Neuronal stem cell (in vitro differentiated cells): Measurements from ENCODE around the gene SLC2A13.

Experiments used
- DNase-seq: peaks from one replicate; pipeline ENCODE4 v3.0.0-alpha.2; 2013; ENCODE audit warnings: low spot score
- H2AFZ ChIP-seq: one replicate; pipeline ENCODE4 v1.6.1; 2013; ENCODE audit warnings: mild to moderate bottlenecking, low read length, inconsistent platforms
- H2AK5ac ChIP-seq: 2 replicates; pipeline ENCODE4 v1.6.1; 2013; ENCODE audit warnings: low read depth, mild to moderate bottlenecking, inconsistent platforms, low read length, moderate library complexity, mixed read lengths
- H2BK120ac ChIP-seq: 2 replicates; pipeline ENCODE4 v1.6.1; 2013; ENCODE audit warnings: low read depth, mild to moderate bottlenecking, inconsistent platforms, low read length, moderate library complexity, mixed read lengths
- H2BK12ac ChIP-seq: one replicate; pipeline ENCODE4 v1.6.1; 2013; ENCODE audit warnings: low read length, inconsistent platforms
- H2BK15ac ChIP-seq: 2 replicates; pipeline ENCODE4 v1.6.1; 2013; ENCODE audit warnings: mild to moderate bottlenecking, low read length, inconsistent platforms, mixed read lengths
- H2BK5ac ChIP-seq: one replicate; pipeline ENCODE4 v1.6.1; 2013; ENCODE audit warnings: inconsistent platforms, mild to moderate bottlenecking, low read length, moderate library complexity
- H3K14ac ChIP-seq: one replicate; pipeline ENCODE4 v1.6.1; 2013; ENCODE audit warnings: low read length, inconsistent platforms
- H3K18ac ChIP-seq: 2 replicates; pipeline ENCODE4 v1.6.1; 2013; ENCODE audit warnings: low read length, inconsistent platforms
- H3K23ac ChIP-seq: 2 replicates; pipeline ENCODE4 v1.6.1; 2013; ENCODE audit warnings: low read depth, mild to moderate bottlenecking, mixed read lengths, low read length, inconsistent platforms; ENCODE audit not compliant: poor library complexity
- H3K27ac ChIP-seq: replicated peaks from 3 replicates; pipeline ENCODE4 v1.5.1; 2013; ENCODE audit warnings: low read length, inconsistent platforms
- H3K27me3 ChIP-seq, 3 experiments: 2 replicates each; pipeline ENCODE4 v1.6.1; 2013; ENCODE audit warnings: low read length in 3 of 3, mild to moderate bottlenecking in 2 of 3, inconsistent platforms in 1 of 3, low read depth in 1 of 3, mixed read lengths in 1 of 3, moderate library complexity in 1 of 3; ENCODE audit not compliant: control insufficient read depth in 3 of 3, insufficient read depth in 3 of 3
- H3K36me3 ChIP-seq, 2 donors: replicated peaks in 1 of 2; 2 replicates each; pipeline ENCODE4 v1.6.1; 2013; ENCODE audit warnings: low read length in 2 of 2; ENCODE audit not compliant: control insufficient read depth in 2 of 2, insufficient read depth in 2 of 2
- H3K4ac ChIP-seq: 2 replicates; pipeline ENCODE4 v1.6.1; 2013; ENCODE audit warnings: inconsistent platforms, mild to moderate bottlenecking, low read length, moderate library complexity
- H3K4me1 ChIP-seq, 2 donors: 1 replicate in 1 of 2; 2 replicates in 1 of 2; pipeline ENCODE4 v1.6.1; 2013; ENCODE audit warnings: low read length in 2 of 2, low read depth in 1 of 2; ENCODE audit not compliant: control insufficient read depth in 2 of 2, insufficient read depth in 1 of 2
- H3K4me2 ChIP-seq: one replicate; pipeline ENCODE4 v1.6.1; 2013; ENCODE audit warnings: mild to moderate bottlenecking, low read length, inconsistent platforms; ENCODE audit not compliant: insufficient read depth, poor library complexity, severe bottlenecking
- H3K4me3 ChIP-seq, 2 donors: 2 replicates each; pipeline ENCODE4 v1.5.1; 2013; ENCODE audit warnings: low read length in 2 of 2, mild to moderate bottlenecking in 2 of 2, inconsistent platforms in 1 of 2, moderate library complexity in 1 of 2
- H3K79me1 ChIP-seq: one replicate; pipeline ENCODE4 v1.6.1; 2013; ENCODE audit warnings: low read depth, mild to moderate bottlenecking, inconsistent platforms, low read length, moderate library complexity
- H3K9ac ChIP-seq: one replicate; pipeline ENCODE4 v1.6.1; 2013; ENCODE audit warnings: mild to moderate bottlenecking, low read depth, low read length, inconsistent platforms; ENCODE audit not compliant: poor library complexity
- H3K9me3 ChIP-seq, 2 donors: replicated peaks in 1 of 2; 2 replicates each; pipeline versions ENCODE3 to v1.6.1; 2013; ENCODE audit warnings: low read length in 2 of 2, mild to moderate bottlenecking in 2 of 2, inconsistent platforms in 1 of 2, low read depth in 1 of 2, mixed read lengths in 1 of 2, moderate library complexity in 1 of 2; ENCODE audit not compliant: control insufficient read depth in 2 of 2, insufficient read depth in 1 of 2
- H4K8ac ChIP-seq: one replicate; pipeline ENCODE4 v1.6.1; 2013; ENCODE audit warnings: low read depth, mild to moderate bottlenecking, inconsistent platforms, low read length, moderate library complexity
- H4K91ac ChIP-seq: one replicate; pipeline ENCODE4 v1.6.1; 2013; ENCODE audit warnings: low read length, low read depth, mild to moderate bottlenecking, inconsistent platforms; ENCODE audit not compliant: poor library complexity
- WGBS, 2 donors: extraction: QIAGEN DNeasy Blood & Tissue Kit; methylation state at CpG; one replicate each; pipeline ENCODE4 v1.1.7; 2013; ENCODE audit warnings: missing lambda C conversion rate in 2 of 2, mixed read lengths in 1 of 2; ENCODE audit not compliant: insufficient read length in 2 of 2, insufficient replicate concordance in 1 of 2; ENCODE audit errors: extremely low coverage in 2 of 2; 5-methylcytosine and 5-hydroxymethylcytosine counted together

SLC2A13 gene

GRCh38 chr12:40107803-40108620 is 2.1 kb upstream of the SLC2A13 start:
- no peak overlapping the region for H3K14ac ChIP-seq
- H3K36me3 ChIP-seq, result no peaks in the 10 kb centered on the region
- peak overlapping the region; percentile 14 for H2AFZ ChIP-seq
- H2BK15ac ChIP-seq, result no peak overlapping the region
- no peak overlapping the region for H2AK5ac ChIP-seq
- no peaks in the 10 kb centered on the region for H3K79me1 ChIP-seq
- no CpG with 5 or more reads among the region's 29 CpGs for WGBS, 2 donors
- H3K4me2 ChIP-seq, result no peak overlapping the region
- H3K27ac ChIP-seq, result no peak overlapping the region
- no peak for DNase-seq
- no peak overlapping the region for H2BK12ac ChIP-seq
- H4K91ac ChIP-seq, result no peak overlapping the region
- peaks cover 3 to 11% of the 10 kb centered on the region in 2 donors for H3K4me1 ChIP-seq
- no peak overlapping the region for H3K23ac ChIP-seq
- no peaks in the 10 kb centered on the region for H3K9me3 ChIP-seq
- no peak overlapping the region for H3K18ac ChIP-seq
- no peak overlapping the region for H2BK5ac ChIP-seq
- no peaks in the 10 kb centered on the region for H3K27me3 ChIP-seq
- no peak overlapping the region for H3K4ac ChIP-seq
- no peak overlapping the region for H3K9ac ChIP-seq
- no peak overlapping the region for H3K4me3 ChIP-seq
- no peak overlapping the region for H4K8ac ChIP-seq
- H2BK120ac ChIP-seq, result no peak overlapping the region

- Histone ChIP-seq H2BK120ac (no peak overlapping the region), H3K9ac (no peak overlapping the region), H2BK5ac (no peak overlapping the region), H2AK5ac (no peak overlapping the region), H3K23ac (no peak overlapping the region), H4K8ac (no peak overlapping the region), H3K14ac (no peak overlapping the region), H3K9me3 (no peaks in the 10 kb centered on the region), H3K36me3 (no peaks in the 10 kb centered on the region), H3K4ac (no peak overlapping the region), H3K27ac (no peak overlapping the region), H3K27me3 (no peaks in the 10 kb centered on the region), H3K79me1 (no peaks in the 10 kb centered on the region), H2BK15ac (no peak overlapping the region), H2BK12ac (no peak overlapping the region), H4K91ac (no peak overlapping the region), H3K4me1 (peaks cover 3 to 11% of the 10 kb centered on the region in 2 donors), H2AFZ (peak overlapping the region; percentile 14), H3K4me3 (peak overlapping the region in 1 of 2 donors; percentile 2), H3K18ac (no peak overlapping the region), H3K4me2 (no peak overlapping the region)
- WGBS, 2 donors, result no CpG with 5 or more reads among the region's 19 CpGs
- peak; percentile 65 for DNase-seq
Measured at GRCh38 chr12:40107098-40107802, 1.4 kb upstream of the SLC2A13 start.

GRCh38 chr12:40106655-40107054 is 774 bp upstream of the SLC2A13 start:
- Histone ChIP-seq H3K36me3 (no peaks in the 10 kb centered on the region), H4K91ac (no peak overlapping the region), H3K4me3 (no peak overlapping the region), H2BK12ac (no peak overlapping the region), H2AFZ (peak overlapping the region; percentile 97), H2AK5ac (no peak overlapping the region), H3K27me3 (no peaks in the 10 kb centered on the region), H3K4ac (no peak overlapping the region), H3K14ac (no peak overlapping the region), H3K9me3 (no peaks in the 10 kb centered on the region), H3K27ac (no peak overlapping the region), H3K23ac (no peak overlapping the region), H3K9ac (no peak overlapping the region), H2BK15ac (no peak overlapping the region), H3K4me1 (peaks cover 3 to 11% of the 10 kb centered on the region in 2 donors), H2BK5ac (no peak overlapping the region), H4K8ac (no peak overlapping the region), H3K79me1 (no peaks in the 10 kb centered on the region), H3K4me2 (no peak overlapping the region), H3K18ac (no peak overlapping the region), H2BK120ac (no peak overlapping the region)
- WGBS, 2 donors, result no CpG with 5 or more reads among the region's 6 CpGs
- DNase-seq, result no peak

GRCh38 chr12:40106202-40106533 is 287 bp upstream of the SLC2A13 start:
- DNase-seq, result no peak
- Histone ChIP-seq H3K4me1 (peaks cover 3 to 11% of the 10 kb centered on the region in 2 donors), H3K23ac (no peak overlapping the region), H2BK12ac (no peak overlapping the region), H3K27ac (no peak overlapping the region), H3K9me3 (no peaks in the 10 kb centered on the region), H4K91ac (no peak overlapping the region), H2BK120ac (no peak overlapping the region), H3K9ac (no peak overlapping the region), H3K27me3 (no peaks in the 10 kb centered on the region), H3K4me2 (peak overlapping the region; percentile 44), H3K14ac (no peak overlapping the region), H3K36me3 (no peaks in the 10 kb centered on the region), H4K8ac (no peak overlapping the region), H2AK5ac (no peak overlapping the region), H3K4ac (no peak overlapping the region), H2AFZ (peak overlapping the region; percentile 97), H3K4me3 (peak overlapping the region; percentile 31 to 84), H3K18ac (no peak overlapping the region), H3K79me1 (no peaks in the 10 kb centered on the region), H2BK15ac (no peak overlapping the region), H2BK5ac (no peak overlapping the region)
- WGBS, 2 donors, result no CpG with 5 or more reads among the region's 9 CpGs
